IPS-15b (cell line): ENCODE data around the gene MCOLN3.
A peak's percentile ranks its signal among the peaks of the same experiment; 100 is the strongest.
"Not testable (repeated sequence)": the region's sequence is repeated elsewhere in the genome, so short reads cannot be mapped to it uniquely, and the experiment has no call there.

ENCODE experiments used
- H3K27me3 ChIP-seq: one replicate; pipeline ENCODE4 v1.6.1; 2013; ENCODE audit warnings: low read length; ENCODE audit not compliant: control insufficient read depth, insufficient read depth
- H3K36me3 ChIP-seq: one replicate; pipeline ENCODE4 v1.6.1; 2013; ENCODE audit warnings: low read length; ENCODE audit not compliant: control insufficient read depth, insufficient read depth
- H3K4me1 ChIP-seq: one replicate; pipeline ENCODE4 v1.6.1; 2013; ENCODE audit warnings: mild to moderate bottlenecking, low read length; ENCODE audit not compliant: control insufficient read depth, insufficient read depth
- H3K4me3 ChIP-seq: one replicate; pipeline ENCODE4 v1.5.1; 2013; ENCODE audit warnings: low read depth, low read length
- H3K9ac ChIP-seq: one replicate; pipeline ENCODE4 v1.6.1; 2013; ENCODE audit warnings: low read depth, mild to moderate bottlenecking, low read length
- H3K9me3 ChIP-seq: one replicate; pipeline ENCODE4 v1.6.1; 2013; ENCODE audit warnings: mild to moderate bottlenecking, low read length; ENCODE audit not compliant: control insufficient read depth, insufficient read depth

Gene MCOLN3

GRCh38 chr1:85001742-85002141 is 46.6 kb downstream of the MCOLN3 start:
- Histone ChIP-seq H3K4me3 (no peak overlapping the region), H3K36me3 (no peaks in the 10 kb centered on the region), H3K9me3 (no peaks in the 10 kb centered on the region), H3K9ac (no peak overlapping the region), H3K4me1 (no peaks in the 10 kb centered on the region), H3K27me3 (peaks cover 54% of the 10 kb centered on the region)

- Histone ChIP-seq H3K9me3 (no peaks in the 10 kb centered on the region), H3K4me3 (peak overlapping the region; percentile 77), H3K4me1 (no peaks in the 10 kb centered on the region), H3K9ac (no peak overlapping the region), H3K36me3 (no peaks in the 10 kb centered on the region), H3K27me3 (peaks cover 80% of the 10 kb centered on the region)
Observed at GRCh38 chr1:84998642-84999280, 49.5 kb downstream of the MCOLN3 start.

- Histone ChIP-seq H3K36me3 (no peaks in the 10 kb centered on the region), H3K9ac (no peak overlapping the region), H3K4me3 (peak overlapping the region; percentile 77), H3K27me3 (peaks cover 80% of the 10 kb centered on the region), H3K4me1 (no peaks in the 10 kb centered on the region), H3K9me3 (no peaks in the 10 kb centered on the region)
Observed at GRCh38 chr1:84997667-84998600, 50.4 kb downstream of the MCOLN3 start.

DNA sequence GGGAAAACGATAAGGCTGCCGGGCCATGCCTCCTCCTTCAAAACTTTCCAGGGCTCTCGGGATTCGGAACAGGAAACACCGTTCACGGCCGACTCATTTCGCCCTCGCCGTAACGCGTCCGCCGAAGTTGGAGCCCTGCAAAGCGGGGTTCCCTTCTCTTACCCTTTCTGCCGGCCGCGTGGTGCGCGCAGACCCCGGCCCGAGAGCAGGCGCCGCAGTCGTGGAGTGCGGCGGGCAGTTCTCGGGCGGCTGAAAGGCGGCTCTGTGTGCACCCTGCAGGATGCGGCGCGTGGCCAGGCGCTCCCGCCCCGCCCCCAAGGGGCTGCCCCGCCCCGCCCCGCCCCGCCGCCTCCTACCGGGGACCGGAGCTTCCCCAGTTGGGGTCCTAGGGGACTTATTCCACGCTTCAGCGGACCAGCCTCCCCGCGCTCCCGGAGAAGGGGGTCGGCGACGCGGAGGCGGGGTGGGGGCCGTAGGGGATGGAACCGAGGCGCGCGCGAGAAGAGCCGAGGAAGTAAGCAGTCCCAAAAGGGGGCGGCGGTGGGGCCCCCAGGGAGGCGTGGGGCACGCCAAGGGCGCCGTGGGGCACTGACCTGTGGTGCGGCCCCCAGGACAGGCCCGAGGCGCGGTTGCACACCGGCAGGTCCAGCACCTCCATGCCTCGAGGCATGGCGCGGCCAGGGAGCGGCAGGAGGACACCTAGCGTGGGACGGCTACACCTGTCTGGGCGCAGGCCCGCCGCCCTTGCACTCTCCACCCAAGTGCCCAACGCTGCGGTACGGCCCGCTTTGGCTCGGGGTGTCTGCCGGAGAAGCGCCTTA is 51.2 kb downstream of the MCOLN3 start, which contains the start of gene MCOLN2:
MCOLN2 (minus strand) TSS at position 268 of the 821 bp plus-strand sequence; CDS start at position 27, 241 bp downstream.
- H3K27me3 ChIP-seq = peaks cover 75% of the 10 kb centered on the region
- H3K9ac ChIP-seq = peak within 1 kb of the TSS; percentile 66
- H3K4me1 ChIP-seq = no peaks in the 10 kb centered on the region
- H3K4me3 ChIP-seq = peak within 1 kb of the TSS; percentile 77
- no peaks in the 10 kb centered on the region for H3K9me3 ChIP-seq
- H3K36me3 ChIP-seq = no peaks in the 10 kb centered on the region

DNA sequence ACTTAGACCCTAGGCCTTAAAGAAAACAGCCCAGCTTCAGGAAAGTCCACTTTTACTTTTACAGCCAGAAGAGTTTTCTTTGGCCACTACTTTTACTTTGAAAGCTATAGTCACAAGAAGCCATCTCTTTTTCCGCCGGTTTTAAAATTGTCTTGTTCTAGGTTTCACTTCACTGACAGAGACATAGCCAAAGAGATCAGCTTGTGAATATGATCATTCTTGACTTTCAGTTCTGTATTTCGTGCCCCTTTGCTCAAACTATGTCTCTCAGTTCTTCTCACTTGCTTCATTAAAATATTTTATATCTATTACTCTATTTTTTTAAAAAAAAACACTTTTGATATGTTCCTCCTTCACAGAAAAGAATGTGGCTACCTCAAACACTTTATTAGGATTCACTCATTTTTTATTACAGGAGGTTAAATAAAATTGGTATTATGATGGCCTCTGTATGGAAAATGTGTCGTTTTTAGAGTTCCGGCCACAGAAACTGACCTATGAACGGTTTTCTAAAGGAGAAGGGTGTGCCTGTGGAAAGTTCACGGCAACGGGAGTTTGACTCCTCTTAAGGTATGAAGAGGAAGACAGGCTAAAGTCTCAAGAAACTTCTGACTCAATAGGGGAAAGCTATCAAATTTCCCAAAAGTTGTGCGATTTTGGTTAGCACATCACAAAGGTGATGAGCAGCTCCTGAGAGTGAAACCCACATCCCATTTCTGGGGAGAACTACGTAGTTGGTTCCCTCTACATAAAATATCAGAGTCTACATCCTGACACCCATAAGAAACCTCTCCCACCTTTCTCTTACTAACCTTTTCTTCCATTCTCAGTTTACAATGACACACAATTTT is 52.6 kb downstream of the MCOLN3 start:
- H3K27me3 ChIP-seq = peaks cover 61% of the 10 kb centered on the region
- no peaks in the 10 kb centered on the region for H3K4me1 ChIP-seq
- H3K4me3 ChIP-seq = peak overlapping the region; percentile 77

GRCh38 chr1:84991097-84991920 is 57.0 kb downstream of the MCOLN3 start:
- Histone ChIP-seq H3K4me1 (no peaks in the 10 kb centered on the region), H3K9me3 (no peaks in the 10 kb centered on the region), H3K9ac (no peak overlapping the region), H3K27me3 (peaks cover 22% of the 10 kb centered on the region), H3K4me3 (no peak overlapping the region), H3K36me3 (no peaks in the 10 kb centered on the region)

More for the DNA sequence above, 52.6 kb downstream of the MCOLN3 start:
- Histone ChIP-seq H3K36me3 (no peaks in the 10 kb centered on the region), H3K9me3 (no peaks in the 10 kb centered on the region), H3K9ac (no peak overlapping the region)

DNA sequence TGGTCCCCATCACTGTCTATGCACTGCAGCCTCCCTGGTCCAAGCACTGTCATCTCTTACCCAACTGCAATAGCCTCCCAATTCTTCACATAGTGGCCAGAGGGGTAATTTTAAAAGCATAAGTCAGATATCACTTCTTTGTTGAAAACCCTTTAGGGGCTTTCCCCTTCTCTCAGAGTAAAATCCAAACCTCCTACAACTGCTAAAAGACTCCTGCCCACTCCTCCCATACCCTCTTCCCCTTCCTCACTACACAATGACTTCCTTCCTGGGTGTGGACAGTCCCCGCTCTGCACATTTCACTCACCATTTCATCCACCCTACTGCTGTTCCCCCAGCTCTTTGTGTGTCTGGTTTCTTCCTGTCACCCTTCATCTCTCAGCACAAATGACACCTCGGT is 59.7 kb downstream of the MCOLN3 start:
- Histone ChIP-seq H3K4me3 (no peak overlapping the region), H3K36me3 (no peaks in the 10 kb centered on the region), H3K9me3 (no peaks in the 10 kb centered on the region), H3K9ac (no peak overlapping the region), H3K27me3 (no peaks in the 10 kb centered on the region), H3K4me1 (no peaks in the 10 kb centered on the region)

DNA sequence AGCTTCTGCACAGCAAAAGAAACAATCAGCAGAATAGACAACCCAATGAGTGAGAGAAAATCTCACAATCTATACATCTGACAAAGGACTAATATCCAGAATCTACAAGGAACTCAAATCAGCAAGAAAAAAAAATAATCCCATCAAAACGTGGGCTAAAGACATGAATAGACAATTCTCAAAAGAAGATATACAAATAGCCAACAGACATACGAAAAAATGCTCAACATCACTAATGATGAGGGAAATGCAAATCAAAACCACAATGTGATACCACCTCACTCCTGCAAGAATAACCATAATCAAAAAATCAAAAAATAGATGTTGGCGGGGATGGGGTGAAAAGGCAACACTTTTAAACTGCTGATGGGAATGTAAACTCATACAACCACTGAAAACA is 61.7 kb downstream of the MCOLN3 start:
- not testable (repeated sequence) for H3K9ac ChIP-seq, H3K4me1 ChIP-seq, H3K27me3 ChIP-seq, H3K4me3 ChIP-seq, H3K36me3 ChIP-seq, H3K9me3 ChIP-seq

GRCh38 chr1:84985365-84985764 is 62.9 kb downstream of the MCOLN3 start:
- no peak overlapping the region for H3K9ac ChIP-seq
- H3K4me1 ChIP-seq = no peaks in the 10 kb centered on the region
- no peaks in the 10 kb centered on the region for H3K9me3 ChIP-seq
- H3K27me3 ChIP-seq = no peaks in the 10 kb centered on the region
- H3K36me3 ChIP-seq = no peaks in the 10 kb centered on the region
- no peak overlapping the region for H3K4me3 ChIP-seq

GRCh38 chr1:84982395-84982794 is 65.9 kb downstream of the MCOLN3 start:
- no peak overlapping the region for H3K9ac ChIP-seq
- no peaks in the 10 kb centered on the region for H3K36me3 ChIP-seq
- H3K4me3 ChIP-seq = no peak overlapping the region
- H3K4me1 ChIP-seq = no peaks in the 10 kb centered on the region
- no peaks in the 10 kb centered on the region for H3K27me3 ChIP-seq
- H3K9me3 ChIP-seq = no peaks in the 10 kb centered on the region
